Colonic mucosa (tissue), 4 donors: ENCODE results near the gene POLDIP3. TPM values are rescaled to one million over a fixed set of nuclear protein-coding genes. Genes with fewer than 3 reads are reported as not detected.

Experiments used
- DNase-seq: peaks from one replicate; pipeline ENCODE4 v3.0.0-alpha.2; 2020
- H3K27ac ChIP-seq: fragments of 200-600 bp; one replicate; pipeline ENCODE4 v1.8.0; 2021
- H3K27me3 ChIP-seq: fragments of 200-600 bp; one replicate; pipeline ENCODE4 v1.8.0; 2021
- H3K36me3 ChIP-seq: fragments of 200-600 bp; one replicate; pipeline ENCODE4 v1.8.0; 2021
- H3K4me1 ChIP-seq: fragments of 200-600 bp; one replicate; pipeline ENCODE4 v1.8.0; 2021; ENCODE audit warnings: mild to moderate bottlenecking
- H3K4me3 ChIP-seq: fragments of 200-600 bp; one replicate; pipeline ENCODE4 v1.8.0; 2021
- H3K9ac ChIP-seq, 2 donors: one replicate each; pipeline ENCODE4 v1.7.0; 2013; ENCODE audit warnings: control low read depth in 2 of 2, low read depth in 2 of 2, low read length in 2 of 2
- H3K9me3 ChIP-seq: fragments of 200-600 bp; one replicate; pipeline ENCODE4 v1.8.0; 2021
- intact Hi-C: fragments of 100-400 bp; cut with DNase I; formaldehyde crosslinking; loops from one replicate; pipeline ENCODE4 v1.14.1; 2022
- total RNA-seq, 2 donors: library from RNA; stranded (reverse); fragmentation: NEBNext Ultra II Directional in 1 of 2; extraction: Animal tissue kit (Norgen Biotek cat#: 25700) in 1 of 2; gene quantifications; one replicate each; pipeline ENCODE4 v1.2.1, GENCODE V29; 2021
- TF ChIP-seq, protein P1 (sequence below): fragments of 200-600 bp; IDR thresholded peaks from one replicate; pipeline ENCODE4 v1.8.0; 2022; ENCODE audit warnings: antibody characterized with exemption, mild to moderate bottlenecking
- donor health status: healthy.
- donor health status: DM: no; HTN: no; CAD: no.
- donor health status: DM: no; HTN: no; CAD: no.

The POLDIP3 gene
- total RNA-seq, 2 donors from 2014 or later = 55.0 to 68.2 TPM

DNA sequence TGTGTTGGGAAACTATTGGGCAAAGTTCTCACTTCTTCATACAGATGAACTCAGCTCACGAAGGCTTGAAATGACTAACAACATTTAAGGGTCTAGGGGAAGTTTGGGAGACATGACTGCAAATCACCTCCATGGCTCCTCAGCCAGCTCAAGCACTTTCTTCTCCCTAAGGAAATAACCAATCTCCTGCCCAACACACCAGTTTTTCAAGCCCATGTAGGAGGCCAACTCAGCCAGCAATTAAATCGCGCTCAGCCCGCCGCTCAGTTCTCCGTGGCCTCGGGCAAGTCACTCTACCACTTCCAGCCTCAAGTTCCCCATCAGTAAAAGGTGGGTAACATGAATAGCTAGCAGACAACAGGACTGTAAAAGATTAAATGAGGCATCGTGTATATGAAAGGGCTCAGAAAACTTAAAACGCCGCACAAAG, 796 bp downstream of the POLDIP3 start:
- no peak for DNase-seq
- peaks cover 20% of the 10 kb centered on the region for H3K4me1 ChIP-seq
- H3K36me3 ChIP-seq = no peaks in the 10 kb centered on the region
- TF ChIP-seq, protein P1, sequence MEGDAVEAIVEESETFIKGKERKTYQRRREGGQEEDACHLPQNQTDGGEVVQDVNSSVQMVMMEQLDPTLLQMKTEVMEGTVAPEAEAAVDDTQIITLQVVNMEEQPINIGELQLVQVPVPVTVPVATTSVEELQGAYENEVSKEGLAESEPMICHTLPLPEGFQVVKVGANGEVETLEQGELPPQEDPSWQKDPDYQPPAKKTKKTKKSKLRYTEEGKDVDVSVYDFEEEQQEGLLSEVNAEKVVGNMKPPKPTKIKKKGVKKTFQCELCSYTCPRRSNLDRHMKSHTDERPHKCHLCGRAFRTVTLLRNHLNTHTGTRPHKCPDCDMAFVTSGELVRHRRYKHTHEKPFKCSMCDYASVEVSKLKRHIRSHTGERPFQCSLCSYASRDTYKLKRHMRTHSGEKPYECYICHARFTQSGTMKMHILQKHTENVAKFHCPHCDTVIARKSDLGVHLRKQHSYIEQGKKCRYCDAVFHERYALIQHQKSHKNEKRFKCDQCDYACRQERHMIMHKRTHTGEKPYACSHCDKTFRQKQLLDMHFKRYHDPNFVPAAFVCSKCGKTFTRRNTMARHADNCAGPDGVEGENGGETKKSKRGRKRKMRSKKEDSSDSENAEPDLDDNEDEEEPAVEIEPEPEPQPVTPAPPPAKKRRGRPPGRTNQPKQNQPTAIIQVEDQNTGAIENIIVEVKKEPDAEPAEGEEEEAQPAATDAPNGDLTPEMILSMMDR = no peak
- peak overlapping the region; percentile 90 to 98 for H3K9ac ChIP-seq
- H3K4me3 ChIP-seq = peak overlapping the region; percentile 57
- H3K9me3 ChIP-seq = no peaks in the 10 kb centered on the region
- no peaks in the 10 kb centered on the region for H3K27me3 ChIP-seq
- intact Hi-C loops = no loop called here
- H3K27ac ChIP-seq = peak overlapping the region; percentile 90

DNA sequence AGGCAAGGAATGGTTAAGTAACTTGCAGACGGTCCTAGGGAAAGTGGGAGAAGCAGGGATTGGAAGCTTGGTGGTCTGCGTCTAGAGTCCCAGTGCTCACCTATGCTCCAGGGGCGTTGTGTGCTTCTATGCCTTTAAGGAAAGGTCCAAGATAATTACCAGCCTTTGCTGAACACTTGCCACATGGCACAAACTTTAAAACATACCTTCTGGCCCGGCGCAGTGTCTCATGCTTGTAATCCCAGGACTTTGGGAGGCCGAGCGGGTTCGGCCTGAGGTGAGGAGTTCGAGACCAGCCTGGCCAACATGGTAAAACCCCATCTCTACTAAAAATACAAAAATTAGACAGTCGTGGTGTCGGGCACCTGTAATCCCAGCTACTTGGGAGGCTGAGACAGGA, 2.3 kb downstream of the POLDIP3 start:
- no peak overlapping the region for H3K4me3 ChIP-seq
- H3K27me3 ChIP-seq = no peaks in the 10 kb centered on the region
- TF ChIP-seq, protein P1 = no peak
- H3K9ac ChIP-seq = peak overlapping the region in 1 of 2 donors; percentile 51
- no peaks in the 10 kb centered on the region for H3K9me3 ChIP-seq
- H3K4me1 ChIP-seq = peaks cover 20% of the 10 kb centered on the region
- no peaks in the 10 kb centered on the region for H3K36me3 ChIP-seq
- H3K27ac ChIP-seq = no peak overlapping the region
- intact Hi-C loops = no loop called here
- no peak for DNase-seq

DNA sequence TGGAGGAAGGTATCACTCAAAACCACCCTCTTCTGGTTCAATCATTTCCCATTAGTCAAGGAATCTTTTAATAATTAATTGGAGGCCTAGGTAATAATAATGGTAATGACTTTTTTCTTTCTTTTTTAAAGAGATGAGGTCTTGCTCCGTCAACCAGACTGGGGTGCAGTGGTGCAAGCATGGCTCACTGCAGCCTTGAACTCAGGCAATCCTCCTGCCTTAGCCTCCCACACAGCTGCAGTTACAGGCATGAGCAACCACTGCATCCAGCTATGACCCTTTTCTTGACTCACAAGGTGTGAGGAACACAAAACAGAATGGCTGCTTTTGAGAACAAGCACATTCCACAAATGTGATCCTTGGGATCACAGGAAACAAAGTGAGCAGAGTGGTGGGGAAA, 3.6 kb downstream of the POLDIP3 start:
- TF ChIP-seq, protein P1 = no peak
- no peaks in the 10 kb centered on the region for H3K36me3 ChIP-seq
- H3K4me1 ChIP-seq = peaks cover 20% of the 10 kb centered on the region
- no peak overlapping the region for H3K27ac ChIP-seq
- DNase-seq = no peak
- intact Hi-C loops = no loop called here
- no peaks in the 10 kb centered on the region for H3K27me3 ChIP-seq
- no peak overlapping the region for H3K4me3 ChIP-seq
- H3K9me3 ChIP-seq = no peaks in the 10 kb centered on the region
- no peak overlapping the region for H3K9ac ChIP-seq

DNA sequence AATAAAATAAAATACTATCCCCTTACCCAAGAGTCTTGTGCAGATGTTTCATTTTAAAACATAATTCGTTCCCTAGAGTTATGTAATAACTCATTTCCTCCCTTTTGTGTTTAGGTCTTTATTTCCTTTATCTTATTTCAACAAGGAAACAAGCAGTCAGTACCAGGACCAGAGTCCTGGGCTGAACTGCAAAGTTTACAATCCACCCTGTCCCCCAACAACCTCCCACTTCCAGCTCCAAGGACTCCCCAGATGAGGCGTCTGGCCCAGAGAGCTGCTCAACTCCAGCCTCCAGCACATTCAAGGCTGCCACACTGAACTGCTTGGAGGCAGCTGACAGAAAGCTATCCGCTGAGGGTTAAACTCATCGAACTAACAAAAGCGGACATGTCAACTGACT, 4.5 kb downstream of the POLDIP3 start:
- H3K4me1 ChIP-seq = peaks cover 20% of the 10 kb centered on the region

DNA sequence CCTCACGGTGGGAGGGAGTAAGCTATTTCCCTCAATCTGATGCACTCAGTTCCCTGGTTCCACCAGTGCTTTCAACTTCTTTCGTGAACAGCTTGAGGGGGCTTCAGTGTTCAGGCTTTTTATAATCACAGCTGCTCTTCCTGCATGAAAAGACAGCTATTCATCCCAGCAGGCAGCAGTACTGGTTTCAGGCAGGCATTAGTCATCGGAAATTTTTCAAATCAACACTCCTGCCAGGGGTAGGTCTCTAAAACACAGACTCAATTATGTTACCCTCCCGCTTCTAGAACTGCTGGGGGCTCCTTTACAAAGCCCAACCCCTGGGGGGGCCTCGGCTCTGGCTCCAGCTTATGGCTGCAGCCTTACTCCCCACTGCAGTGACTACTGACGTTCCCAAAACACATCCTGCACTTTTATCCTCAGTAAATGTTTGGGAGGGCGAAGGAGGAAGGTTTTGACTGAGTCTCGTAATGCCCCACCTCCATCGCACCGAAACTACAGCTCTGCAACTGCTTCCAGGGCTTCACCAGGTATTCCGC, 5.8 kb downstream of the POLDIP3 start:
- intact Hi-C loops = no loop called here
- DNase-seq = no peak
- Histone ChIP-seq H3K4me3 (no peak overlapping the region), H3K9me3 (no peaks in the 10 kb centered on the region), H3K36me3 (no peaks in the 10 kb centered on the region), H3K27ac (no peak overlapping the region), H3K4me1 (peaks cover 20% of the 10 kb centered on the region), H3K27me3 (no peaks in the 10 kb centered on the region), H3K9ac (no peak overlapping the region)
- TF ChIP-seq, protein P1 = no peak

More for the DNA sequence above, 4.5 kb downstream of the POLDIP3 start:
- H3K9ac ChIP-seq = peak overlapping the region in 1 of 2 donors; percentile 55
- no peak overlapping the region for H3K4me3 ChIP-seq
- no peaks in the 10 kb centered on the region for H3K36me3 ChIP-seq
- intact Hi-C loops = no loop called here
- TF ChIP-seq, protein P1 = no peak
- H3K9me3 ChIP-seq = no peaks in the 10 kb centered on the region
- DNase-seq = no peak
- no peaks in the 10 kb centered on the region for H3K27me3 ChIP-seq
- peak overlapping the region; percentile 23 for H3K27ac ChIP-seq
